H4 (cell line): ENCODE data around the gene SNAPC5. TPM values are rescaled to one million over a fixed set of nuclear protein-coding genes. Genes with fewer than 3 reads are reported as not detected.
"Not testable (repeated sequence)": the region's sequence is repeated elsewhere in the genome, so short reads cannot be mapped to it uniquely, and the experiment has no call there.

ENCODE experiments used
- DNase-seq: peaks from one replicate; pipeline ENCODE4 v3.0.0-alpha.2; 2015; ENCODE audit warnings: low spot score
- total RNA-seq: library from RNA; depleted of rRNA; stranded (reverse); fragments of >200 nt; shearing (Covaris generic); gene quantifications from 2 replicates; pipeline ENCODE4 v1.2.3, GENCODE V29; 2014; rRNA removed

SNAPC5 gene, protein sequence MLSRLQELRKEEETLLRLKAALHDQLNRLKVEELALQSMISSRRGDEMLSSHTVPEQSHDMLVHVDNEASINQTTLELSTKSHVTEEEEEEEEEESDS
- total RNA-seq = 55.8 and 70.0 TPM in 2 replicates

- DNase-seq = peak; percentile 91
These were observed at the start of gene SNAPC5 for GRCh38 chr15:66497502-66498455. Gene SNAPC5 (minus strand): TSS chr15:66497762. CDS start chr15:66497731, 31 bp downstream.

DNA sequence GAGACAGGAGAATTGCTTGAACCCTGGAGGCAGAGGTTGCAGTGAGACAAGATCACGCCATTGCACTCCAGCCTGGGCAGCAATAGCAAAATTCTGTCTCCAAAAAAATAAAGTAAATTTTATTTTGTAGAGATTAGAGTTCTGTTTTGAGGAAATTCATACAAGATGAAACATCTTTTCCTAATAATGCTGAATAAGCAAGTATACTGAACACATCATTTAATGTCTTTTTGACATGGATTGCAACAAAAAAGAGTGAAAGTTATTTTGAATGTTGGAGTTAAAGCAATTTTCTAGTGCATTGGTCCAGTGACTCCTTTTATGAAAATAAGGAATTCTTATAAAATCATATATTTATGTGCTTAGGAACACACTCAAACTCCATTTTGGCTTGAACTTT is 47.7 kb upstream of the SNAPC5 start:
- no peak for DNase-seq

DNA sequence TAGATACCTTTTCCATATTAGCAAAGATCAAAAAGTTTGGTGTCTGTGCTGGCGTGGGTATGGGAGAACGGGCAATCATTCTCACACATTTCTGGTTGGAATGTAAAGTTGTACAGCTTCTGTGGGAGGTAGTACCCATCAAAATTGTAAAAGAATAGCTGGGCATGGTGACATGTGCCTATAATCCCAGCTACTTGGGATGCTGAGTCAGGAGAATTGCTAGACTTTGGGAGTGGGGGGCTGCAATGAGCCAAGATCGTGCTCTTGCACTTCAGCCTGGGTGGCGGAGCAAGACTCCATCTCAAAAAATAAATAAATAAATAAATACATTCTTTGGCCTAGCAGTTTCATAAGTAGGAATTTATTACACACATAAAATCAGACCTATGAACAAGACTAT is 45.3 kb upstream of the SNAPC5 start:
- DNase-seq = no peak

DNA sequence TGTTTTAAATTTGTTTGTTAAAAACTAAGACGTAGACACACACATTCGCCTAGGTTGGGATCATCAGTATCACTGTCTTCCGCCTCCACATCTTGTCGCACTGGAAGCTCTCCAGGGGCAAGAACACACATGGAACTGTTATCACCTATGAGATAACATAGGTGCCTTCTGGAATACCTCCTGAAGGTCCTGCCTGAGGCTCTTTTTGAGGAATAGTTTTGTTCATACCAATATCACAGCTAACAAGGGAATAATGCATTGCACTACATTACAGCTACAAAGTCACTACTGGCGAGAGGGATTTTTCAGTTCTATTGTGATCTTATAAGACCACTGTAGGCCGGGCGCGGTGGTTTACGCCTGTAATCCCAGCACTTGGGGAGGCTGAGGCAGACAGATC is 37.5 kb upstream of the SNAPC5 start:
- DNase-seq = no peak

GRCh38 chr15:66524838-66525237 is 27.3 kb upstream of the SNAPC5 start:
- DNase-seq = no peak

DNA sequence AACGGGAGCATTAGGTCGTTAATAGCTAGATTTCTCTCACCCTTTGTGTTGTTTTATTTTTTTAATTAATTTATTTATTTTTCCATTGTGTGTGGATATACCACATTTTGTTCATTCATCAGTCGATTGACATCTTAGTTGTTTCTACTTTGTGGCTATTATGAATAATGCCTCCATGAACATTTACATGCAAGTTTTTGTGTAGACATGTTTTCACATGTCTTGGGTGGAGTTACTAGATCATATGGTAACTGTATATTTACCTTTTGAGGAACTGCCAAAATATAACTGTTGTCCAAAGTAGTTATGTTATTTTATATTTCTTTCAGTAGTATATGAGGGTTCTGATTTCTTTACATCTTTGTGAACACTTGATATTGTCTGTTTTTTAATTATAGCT is 26.4 kb upstream of the SNAPC5 start:
- no peak for DNase-seq

DNA sequence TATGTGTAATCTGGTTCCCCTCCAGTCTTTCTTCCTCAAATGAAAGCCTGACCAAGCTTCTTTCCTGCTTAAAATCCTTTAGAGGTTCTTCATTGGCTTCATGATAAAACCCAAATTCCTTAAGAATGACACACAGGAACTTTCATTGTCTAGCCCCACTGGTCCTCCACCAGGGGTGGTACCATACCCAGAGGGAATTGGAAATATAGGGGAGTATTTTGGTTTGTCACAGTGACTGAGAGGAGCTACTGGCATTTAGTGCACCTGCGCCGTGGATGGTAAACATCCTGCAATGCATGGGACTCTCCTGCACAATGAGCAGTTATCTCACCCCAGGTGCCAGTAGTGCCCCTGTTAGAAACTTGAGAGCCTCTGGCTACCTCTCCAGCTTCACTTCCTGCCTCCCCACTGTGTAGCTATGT is 18.4 kb upstream of the SNAPC5 start:
- no peak for DNase-seq

DNA sequence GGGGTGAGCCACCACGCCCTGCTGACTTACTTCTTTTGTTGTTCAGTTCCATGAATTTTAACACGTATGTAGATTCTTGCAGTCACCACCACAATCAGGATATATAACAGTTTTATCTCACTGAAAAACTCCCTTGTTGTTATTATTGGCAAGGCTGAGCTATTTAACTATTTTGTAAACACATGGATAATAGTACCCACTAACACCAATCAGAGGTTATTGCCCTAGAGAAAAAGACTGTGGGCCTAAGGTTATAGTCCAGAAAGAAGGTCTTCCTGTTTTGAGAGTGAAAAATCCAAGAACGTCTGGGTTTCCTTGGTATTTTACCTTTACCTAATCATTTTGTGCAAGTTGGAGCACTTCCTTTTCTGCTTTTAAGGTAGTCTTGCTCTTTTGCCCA is 17.0 kb upstream of the SNAPC5 start:
- DNase-seq = no peak

DNA sequence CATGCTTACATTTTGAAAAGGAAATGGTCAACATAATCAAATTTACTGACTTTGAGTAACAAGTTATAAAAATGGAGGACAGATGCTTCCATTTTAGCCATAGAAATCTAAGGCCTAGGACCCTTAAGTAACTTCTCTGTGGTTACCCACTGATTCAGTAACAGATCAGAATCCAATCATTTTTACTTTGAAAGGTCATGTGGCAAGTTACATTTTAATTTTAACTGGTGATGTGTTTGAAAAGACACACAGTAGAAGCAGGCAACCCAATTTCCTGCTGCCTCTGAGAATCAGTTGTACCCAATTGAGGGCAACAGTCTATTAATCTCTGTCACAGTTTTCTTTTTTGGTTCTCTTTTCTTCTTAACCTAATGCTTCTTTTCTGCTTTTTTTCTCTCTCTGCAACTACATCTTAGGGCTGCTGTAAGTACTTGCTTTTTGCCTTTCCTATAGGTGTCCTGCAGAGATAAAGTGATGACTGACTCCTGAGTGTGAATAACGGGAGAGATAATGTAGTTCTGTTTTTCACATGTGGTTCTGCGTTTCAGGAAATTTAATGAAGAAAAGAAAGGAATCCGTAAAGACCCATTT is 10.8 kb upstream of the SNAPC5 start:
- DNase-seq = no peak

DNA sequence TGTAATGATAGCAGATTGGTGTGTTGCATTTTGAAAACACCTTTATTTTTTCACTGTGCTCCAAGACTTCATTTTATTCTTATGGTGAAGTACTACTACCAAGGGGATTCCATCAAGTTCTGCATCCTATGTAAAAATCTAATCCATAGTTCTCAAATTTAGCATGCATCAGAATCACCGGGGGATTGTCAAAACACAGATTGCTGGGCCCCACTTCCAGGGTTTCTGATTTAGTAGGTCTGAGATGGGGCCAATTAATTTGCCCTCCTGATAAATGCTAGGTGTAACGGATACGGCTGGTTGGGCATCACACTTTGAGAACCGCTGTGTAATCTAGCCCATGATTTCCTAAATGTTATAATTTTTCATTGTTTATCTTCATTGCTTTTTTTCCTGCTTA is 8.3 kb upstream of the SNAPC5 start:
- DNase-seq = no peak

GRCh38 chr15:66505430-66505811 is 7.9 kb upstream of the SNAPC5 start:
- DNase-seq = peak; percentile 16

DNA sequence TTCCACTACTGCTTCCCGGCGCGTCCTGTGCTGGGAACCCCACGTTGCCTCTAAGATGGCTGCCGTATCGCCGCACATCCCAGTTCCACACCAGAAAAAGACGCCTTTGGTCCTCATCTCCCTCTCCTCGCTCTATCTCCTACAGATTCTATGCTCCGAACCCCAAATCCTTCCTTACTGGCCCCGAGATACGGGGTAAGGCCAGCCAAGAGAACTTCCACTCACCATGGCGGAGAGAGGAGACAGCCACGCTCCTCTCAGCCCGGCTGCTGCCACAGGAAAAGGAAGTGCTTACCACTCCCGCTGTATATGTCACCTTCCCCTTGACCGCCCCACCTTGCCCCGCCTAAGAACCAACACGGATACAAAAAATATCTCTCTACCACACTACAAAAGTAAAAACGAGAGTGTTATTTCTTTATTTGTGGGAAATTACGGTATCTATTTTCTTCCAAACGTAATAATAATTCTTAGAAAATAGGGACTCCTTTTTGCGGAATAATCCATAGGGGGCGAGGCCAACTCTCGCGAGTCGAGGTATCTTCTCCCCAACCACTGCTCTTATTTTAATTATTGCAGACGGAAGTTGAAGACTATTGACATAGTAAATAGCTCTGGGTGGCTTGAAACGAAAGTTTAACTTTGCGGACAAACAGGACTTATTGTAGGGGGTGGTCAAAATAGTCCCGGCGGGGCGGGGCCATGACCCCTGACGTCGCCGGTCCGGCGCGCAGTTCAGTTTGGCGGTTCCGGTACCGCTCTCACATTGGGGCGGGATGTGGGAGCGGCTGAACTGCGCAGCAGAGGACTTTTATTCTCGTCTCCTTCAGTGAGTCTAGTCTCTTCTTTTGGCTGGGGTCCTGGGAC is 7.2 kb upstream of the SNAPC5 start, which contains the start of the genes RPL4 and ZWILCH:
Gene RPL4 (minus strand): TSS at position 293 of the 867 bp plus-strand sequence. CDS start 65 bp downstream, at position 228.
Gene ZWILCH (plus strand): TSS at position 764 of the 867 bp plus-strand sequence. CDS start 13 bp downstream, at position 777.
- peak; percentile 84 for DNase-seq

- no peak for DNase-seq
These were observed 6.4 kb upstream of the SNAPC5 start for GRCh38 chr15:66503780-66504562.

GRCh38 chr15:66503041-66503648 is 5.6 kb upstream of the SNAPC5 start:
- not testable (repeated sequence) for DNase-seq

DNA sequence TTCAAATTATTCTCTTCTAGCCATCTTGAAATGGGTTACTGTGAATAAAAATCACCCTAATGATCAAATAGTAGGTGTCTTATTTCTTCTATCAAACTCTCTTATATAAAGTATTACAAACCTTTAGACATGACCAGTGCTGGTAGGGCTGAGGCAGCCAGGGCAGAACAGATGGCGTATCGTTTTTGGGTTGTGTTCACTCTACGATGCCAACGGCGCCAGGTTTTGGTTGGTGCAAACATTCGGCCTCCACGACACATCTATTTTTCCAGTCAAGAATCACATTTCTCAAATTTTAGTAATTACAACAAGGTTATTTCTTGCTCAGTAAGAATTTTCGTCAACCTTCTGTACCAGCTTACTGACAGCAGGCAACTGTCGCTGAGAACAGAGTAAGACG is 4.9 kb upstream of the SNAPC5 start:
- no peak for DNase-seq

- not testable (repeated sequence) for DNase-seq
These were observed 2.8 kb upstream of the SNAPC5 start for GRCh38 chr15:66500346-66500745.

DNA sequence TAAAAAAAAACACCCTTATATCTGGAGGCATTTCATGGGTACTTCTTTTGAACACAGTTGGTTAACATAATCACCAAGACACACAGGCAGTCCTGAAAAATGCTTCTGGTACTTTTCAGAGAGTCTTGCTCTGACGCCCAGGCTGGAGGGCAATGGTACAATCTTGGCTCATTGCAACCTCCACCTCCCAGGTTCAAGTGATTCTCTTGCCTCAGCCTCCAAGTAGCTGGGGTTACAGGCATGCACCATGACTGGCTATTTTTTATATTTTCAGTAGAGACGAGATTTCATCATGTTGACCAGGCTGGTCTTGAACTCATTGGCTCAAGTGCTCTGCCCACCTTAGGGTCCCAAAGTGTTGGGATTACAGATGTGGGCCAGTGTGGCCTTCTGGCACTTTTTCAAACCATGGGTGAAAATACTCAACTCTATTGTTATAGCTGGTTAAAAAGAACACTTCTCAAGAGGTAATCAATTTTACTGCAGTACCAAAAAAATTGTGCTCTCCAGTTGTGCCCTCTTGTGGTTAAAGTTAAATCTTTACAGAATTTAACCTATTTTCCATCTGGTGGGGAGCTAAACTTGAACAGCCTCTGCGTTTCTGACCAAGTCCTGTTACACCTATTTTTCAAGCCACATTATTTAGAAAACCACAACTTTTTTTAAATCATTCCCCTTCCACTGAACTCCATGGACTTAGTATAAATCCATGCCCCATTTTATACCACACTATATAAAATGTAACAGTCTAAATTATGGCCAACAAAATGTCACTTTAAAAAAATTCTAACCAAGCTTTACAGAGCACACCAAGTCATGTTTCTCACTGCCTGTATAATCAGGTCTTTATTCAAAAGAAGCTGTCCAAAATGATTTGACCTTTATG is 1.2 kb upstream of the SNAPC5 start:
- peak; percentile 26 for DNase-seq

DNA sequence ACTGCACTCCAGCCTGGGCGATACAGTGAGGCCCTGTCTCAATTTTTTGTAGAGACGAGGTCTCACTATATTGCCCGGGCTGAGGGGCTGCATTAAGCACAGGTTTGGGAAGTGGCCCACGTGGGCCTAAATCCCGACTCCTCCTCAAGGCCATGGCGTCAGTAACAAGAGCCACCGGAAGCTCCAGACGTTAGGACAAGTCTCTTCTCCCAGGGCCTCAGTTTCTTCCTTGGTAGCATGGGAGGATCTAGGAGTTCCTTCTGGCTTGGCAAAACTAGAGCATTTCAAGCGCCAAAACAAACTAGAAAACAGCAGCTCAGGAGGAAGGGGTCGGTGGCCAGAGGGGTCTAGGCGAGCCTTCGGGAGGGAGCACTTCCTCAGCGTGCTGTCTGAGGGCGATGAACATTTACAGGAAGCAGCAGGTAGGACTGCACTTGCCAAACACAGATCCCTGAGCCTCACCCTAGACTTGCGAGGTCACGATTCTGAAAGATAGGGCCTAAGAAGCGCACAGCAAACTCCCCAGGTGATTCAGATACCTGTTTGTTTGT is 536 bp downstream of the SNAPC5 start:
- DNase-seq = no peak

GRCh38 chr15:66494262-66494661 is 3.3 kb downstream of the SNAPC5 start:
- no peak for DNase-seq
